ENCODE results near the gene ZNF286A. TPM values are rescaled to one million over a fixed set of nuclear protein-coding genes. Genes with fewer than 3 reads are reported as not detected.
"Not testable (repeated sequence)": the region's sequence is repeated elsewhere in the genome, so short reads cannot be mapped to it uniquely, and the experiment has no call there.

The ZNF286A gene
- total RNA-seq, 1 experiment from 2014 or later = 25.5 TPM

- Histone ChIP-seq H3K36me3 (ENCODE audit: control insufficient read depth, insufficient read depth, low read length) (no peaks in the 10 kb centered on the region), H3K9me3 (ENCODE audit: control insufficient read depth, insufficient read depth, low read depth, low read length) (no peaks in the 10 kb centered on the region), H3K4me1 (ENCODE audit: control insufficient read depth, insufficient read depth, low read length) (no peaks in the 10 kb centered on the region), H3K27ac (ENCODE audit: low read length) (no peak overlapping the region), H3K27me3 (ENCODE audit: control insufficient read depth, insufficient read depth, low read length) (no peaks in the 10 kb centered on the region), H3K4me3 (ENCODE audit: low read depth in 2 of 2, low read length in 2 of 2) (no peak overlapping the region)
- POLR2A ChIA-PET = no interaction called here
- TF ChIP-seq POLR2AphosphoS5 (IDR thresholded peaks at IDR 0.05; ENCODE audit: low read depth, low read length) (no peak), CTCF (IDR thresholded peaks at IDR 0.05) (no peak), TCF7L2 (IDR thresholded peaks at IDR 0.05; ENCODE audit: low read depth, low read length) (no peak), SIN3A (IDR thresholded peaks at IDR 0.05; ENCODE audit: borderline replicate concordance, insufficient read depth, low read depth, low read length) (no peak)
- TF ChIP-seq, protein P1, sequence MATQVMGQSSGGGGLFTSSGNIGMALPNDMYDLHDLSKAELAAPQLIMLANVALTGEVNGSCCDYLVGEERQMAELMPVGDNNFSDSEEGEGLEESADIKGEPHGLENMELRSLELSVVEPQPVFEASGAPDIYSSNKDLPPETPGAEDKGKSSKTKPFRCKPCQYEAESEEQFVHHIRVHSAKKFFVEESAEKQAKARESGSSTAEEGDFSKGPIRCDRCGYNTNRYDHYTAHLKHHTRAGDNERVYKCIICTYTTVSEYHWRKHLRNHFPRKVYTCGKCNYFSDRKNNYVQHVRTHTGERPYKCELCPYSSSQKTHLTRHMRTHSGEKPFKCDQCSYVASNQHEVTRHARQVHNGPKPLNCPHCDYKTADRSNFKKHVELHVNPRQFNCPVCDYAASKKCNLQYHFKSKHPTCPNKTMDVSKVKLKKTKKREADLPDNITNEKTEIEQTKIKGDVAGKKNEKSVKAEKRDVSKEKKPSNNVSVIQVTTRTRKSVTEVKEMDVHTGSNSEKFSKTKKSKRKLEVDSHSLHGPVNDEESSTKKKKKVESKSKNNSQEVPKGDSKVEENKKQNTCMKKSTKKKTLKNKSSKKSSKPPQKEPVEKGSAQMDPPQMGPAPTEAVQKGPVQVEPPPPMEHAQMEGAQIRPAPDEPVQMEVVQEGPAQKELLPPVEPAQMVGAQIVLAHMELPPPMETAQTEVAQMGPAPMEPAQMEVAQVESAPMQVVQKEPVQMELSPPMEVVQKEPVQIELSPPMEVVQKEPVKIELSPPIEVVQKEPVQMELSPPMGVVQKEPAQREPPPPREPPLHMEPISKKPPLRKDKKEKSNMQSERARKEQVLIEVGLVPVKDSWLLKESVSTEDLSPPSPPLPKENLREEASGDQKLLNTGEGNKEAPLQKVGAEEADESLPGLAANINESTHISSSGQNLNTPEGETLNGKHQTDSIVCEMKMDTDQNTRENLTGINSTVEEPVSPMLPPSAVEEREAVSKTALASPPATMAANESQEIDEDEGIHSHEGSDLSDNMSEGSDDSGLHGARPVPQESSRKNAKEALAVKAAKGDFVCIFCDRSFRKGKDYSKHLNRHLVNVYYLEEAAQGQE (IDR thresholded peaks at IDR 0.05; ENCODE audit: insufficient read depth in 1 of 2, low read depth in 2 of 2, low read length in 1 of 2) = no peak
- CTCF ChIA-PET = no interaction called here
- intact Hi-C loops (cut with micrococcal nuclease; ENCODE audit: unreplicated experiment) (no loop called here), in situ Hi-C loops (cut with HindIII; ENCODE audit: low pct_unique_long_range_greater_than_20kb, low sequenced_read_pairs) (no loop called here)
- DNase-seq (ENCODE audit: low read depth, low spot score) (no peak), ATAC-seq (no peak)
- BruUV-seq (replicated peaks) = no TSS peak
These were observed 38.5 kb downstream of the ZNF286A start for GRCh38 chr17:15738066-15738465.

DNA sequence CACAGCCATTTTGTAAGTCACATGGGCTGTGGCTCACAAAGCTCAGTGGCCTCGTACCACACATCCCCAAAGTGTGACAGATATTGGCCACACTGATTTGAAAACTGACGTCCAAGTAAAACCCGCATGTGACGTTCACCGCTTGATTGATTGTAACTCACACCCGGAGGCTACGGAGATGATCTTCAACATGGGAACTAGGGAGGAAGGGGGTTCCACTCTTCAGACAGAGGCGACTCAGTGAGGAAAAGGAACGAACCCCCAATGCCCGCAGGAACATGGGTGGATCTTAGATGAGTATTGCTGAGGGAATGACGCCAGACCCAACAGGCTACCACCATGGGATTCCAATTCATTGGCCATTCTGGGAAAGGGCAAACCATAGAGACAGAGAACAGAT, 39.7 kb downstream of the ZNF286A start:
- intact Hi-C loops (cut with micrococcal nuclease; ENCODE audit: unreplicated experiment); H3K4me3 ChIP-seq (ENCODE audit: low read depth in 2 of 2, low read length in 2 of 2); BruUV-seq (replicated peaks); in situ Hi-C loops (cut with HindIII; ENCODE audit: low pct_unique_long_range_greater_than_20kb, low sequenced_read_pairs); H3K9me3 ChIP-seq (ENCODE audit: control insufficient read depth, insufficient read depth, low read depth, low read length); H3K4me1 ChIP-seq (ENCODE audit: control insufficient read depth, insufficient read depth, low read length); CTCF ChIA-PET; H3K27me3 ChIP-seq (ENCODE audit: control insufficient read depth, insufficient read depth, low read length); H3K27ac ChIP-seq (ENCODE audit: low read length); DNase-seq (ENCODE audit: low read depth, low spot score); H3K36me3 ChIP-seq (ENCODE audit: control insufficient read depth, insufficient read depth, low read length); ATAC-seq; POLR2A ChIA-PET: not testable (repeated sequence)

DNA sequence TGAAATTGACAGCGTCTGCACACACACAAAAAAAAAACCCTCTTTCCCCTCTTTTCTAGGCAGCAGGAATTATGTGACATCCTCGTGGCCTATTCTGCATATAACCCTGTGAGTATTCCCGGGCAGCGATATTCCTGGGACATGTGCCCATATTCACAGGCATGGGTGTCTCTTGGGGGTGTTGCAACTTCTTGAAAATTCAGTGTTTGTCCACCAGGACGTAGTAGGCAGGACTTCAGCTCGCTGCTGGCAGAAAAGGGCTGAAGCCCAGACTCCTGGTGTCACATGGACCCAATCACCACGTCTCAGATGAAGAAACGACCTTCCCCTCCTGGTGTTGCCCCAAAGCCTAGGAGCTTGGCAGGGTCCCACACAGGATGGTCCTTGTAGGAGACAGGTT, 40.5 kb downstream of the ZNF286A start:
- H3K4me1 ChIP-seq (ENCODE audit: control insufficient read depth, insufficient read depth, low read length); H3K27me3 ChIP-seq (ENCODE audit: control insufficient read depth, insufficient read depth, low read length); intact Hi-C loops (cut with micrococcal nuclease; ENCODE audit: unreplicated experiment); H3K27ac ChIP-seq (ENCODE audit: low read length); H3K4me3 ChIP-seq (ENCODE audit: low read depth in 2 of 2, low read length in 2 of 2); H3K36me3 ChIP-seq (ENCODE audit: control insufficient read depth, insufficient read depth, low read length); BruUV-seq (replicated peaks); CTCF ChIA-PET; in situ Hi-C loops (cut with HindIII; ENCODE audit: low pct_unique_long_range_greater_than_20kb, low sequenced_read_pairs); DNase-seq (ENCODE audit: low read depth, low spot score); ATAC-seq; H3K9me3 ChIP-seq (ENCODE audit: control insufficient read depth, insufficient read depth, low read depth, low read length); POLR2A ChIA-PET: not testable (repeated sequence)
